Stomach (tissue), 9 donors: Measurements from ENCODE around the gene FNDC3B. TPM values are rescaled to one million over a fixed set of nuclear protein-coding genes. Genes with fewer than 3 reads are reported as not detected.

Source experiments
- DNase-seq, 2 donors: peaks; one replicate each; pipeline versions ENCODE4 v3.0.0 to v3.0.0-alpha.2; 2013 to 2019
- H3K27ac ChIP-seq, 5 donors: fragments of 200-600 bp in 4 of 5; sonication (generic) in 4 of 5; one replicate each; pipeline ENCODE4 v1.5.1; 2013 to 2019; ENCODE audit warnings: mild to moderate bottlenecking in 1 of 5, moderate library complexity in 1 of 5
- H3K27me3 ChIP-seq, 3 donors: fragments of 200-600 bp; sonication (generic); one replicate each; pipeline ENCODE4 v1.5.1; 2017 to 2019; ENCODE audit warnings: mixed run types in 1 of 3
- H3K36me3 ChIP-seq, 4 donors: fragments of 200-600 bp; sonication (generic); 1 replicate in 3 of 4; 2 replicates in 1 of 4; pipeline ENCODE4 v1.5.1; 2016 to 2019
- H3K4me1 ChIP-seq, 4 donors: fragments of 200-600 bp; sonication (generic); one replicate each; pipeline ENCODE4 v1.5.1; 2016 to 2019
- H3K4me3 ChIP-seq, 4 donors: fragments of 200-600 bp; sonication (generic) in 3 of 4; one replicate each; pipeline ENCODE4 v1.5.1; 2016 to 2019; ENCODE audit warnings: mild to moderate bottlenecking in 1 of 4
- H3K9me3 ChIP-seq, 4 donors: fragments of 200-600 bp; sonication (generic); one replicate each; pipeline ENCODE4 v1.5.1; 2016 to 2019
- EP300 ChIP-seq: sonication (generic); formaldehyde crosslinking; IDR thresholded peaks from one replicate; pipeline ENCODE4 v1.6.1; 2017; ENCODE audit warnings: antibody characterized with exemption
- POLR2A ChIP-seq, 4 donors: fragments of 450-650 bp; IDR thresholded peaks; one replicate each; pipeline ENCODE4 v1.6.1; 2016; ENCODE audit warnings: antibody characterized with exemption in 4 of 4, control low read depth in 2 of 4, mild to moderate bottlenecking in 1 of 4, moderate library complexity in 1 of 4
- POLR2AphosphoS5 ChIP-seq, 3 donors: sonication (generic); formaldehyde crosslinking; IDR thresholded peaks; one replicate each; pipeline ENCODE4 v1.6.1; 2016; ENCODE audit warnings: antibody characterized with exemption in 3 of 3
- WGBS, 5 donors: extraction: QIAGEN DNeasy Blood & Tissue Kit in 3 of 5; methylation state at CpG; one replicate each; pipeline versions ENCODE4 v1.1.5 to v1.1.7; 2013 to 2018; 5-methylcytosine and 5-hydroxymethylcytosine counted together
- intact Hi-C: fragments of 100-400 bp; cut with DNase I; formaldehyde crosslinking; loops from one replicate; pipeline ENCODE4 v1.15.1; 2023; ENCODE audit warnings: low total_unique reads
- polyA plus RNA-seq, 3 donors: library from polyadenylated mRNA; stranded (reverse); fragments of 200-250 nt; gene quantifications; one replicate each; pipeline ENCODE4 v1.2.3, GENCODE V29; 2013
- total RNA-seq, 5 donors: library from RNA; depleted of rRNA; stranded (reverse); fragments of >200 nt; gene quantifications; one replicate each; pipeline versions ENCODE4 v1.1.0 to v1.2.3, GENCODE V29; 2014 to 2016
- TF ChIP-seq, protein P1 (sequence below), 7 experiments: fragments of 450-650 bp in 4 of 7; fragments of 200-600 bp in 3 of 7; sonication (generic) in 3 of 7; IDR thresholded peaks; one replicate each; pipeline ENCODE4 v1.5.1; 2016 to 2019; ENCODE audit warnings: antibody characterized with exemption in 7 of 7, control low read depth in 2 of 7, mild to moderate bottlenecking in 1 of 7
- donor health status: healthy with polysubstance abuse.
- donor health status: Bipolar disorder and iron deficiency.
- donor health status: healthy.

The FNDC3B gene
- total and polyA plus RNA-seq, 8 donors = 6.0 to 229 (median 53.7) TPM

DNA sequence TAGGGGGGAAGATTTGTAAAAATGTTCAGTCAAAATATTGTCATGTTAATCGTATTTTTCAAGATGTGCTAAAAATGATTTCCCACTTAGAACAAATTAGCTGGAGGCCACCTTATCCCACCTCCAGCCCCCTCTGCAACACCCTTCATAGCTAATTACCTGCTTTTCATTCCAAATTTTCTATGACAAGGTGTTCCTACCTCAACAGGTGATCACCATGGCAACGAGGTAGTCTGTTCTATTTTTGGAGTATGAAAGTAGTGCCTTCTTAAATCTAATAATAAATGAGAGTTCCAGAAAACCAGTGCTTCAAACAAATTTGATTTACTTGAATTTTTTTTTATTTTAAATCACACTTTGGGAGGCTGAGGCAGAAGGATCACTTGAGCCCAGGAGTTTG, 149.8 kb downstream of the FNDC3B start:
- Histone ChIP-seq H3K27ac (no peak overlapping the region), H3K36me3 (no peaks in the 10 kb centered on the region), H3K4me3 (no peak overlapping the region), H3K4me1 (peaks cover 0 to 21% (median 6%) of the 10 kb centered on the region in 4 donors), H3K27me3 (no peaks in the 10 kb centered on the region), H3K9me3 (no peaks in the 10 kb centered on the region)
- TF ChIP-seq POLR2AphosphoS5 (IDR thresholded peaks at IDR 0.05) = no peak
- intact Hi-C loops = no loop called here
- 74 to 92% (median 84%) methylated on average over 2 of the region's 2 CpGs for WGBS, 5 donors
- DNase-seq = no peak

DNA sequence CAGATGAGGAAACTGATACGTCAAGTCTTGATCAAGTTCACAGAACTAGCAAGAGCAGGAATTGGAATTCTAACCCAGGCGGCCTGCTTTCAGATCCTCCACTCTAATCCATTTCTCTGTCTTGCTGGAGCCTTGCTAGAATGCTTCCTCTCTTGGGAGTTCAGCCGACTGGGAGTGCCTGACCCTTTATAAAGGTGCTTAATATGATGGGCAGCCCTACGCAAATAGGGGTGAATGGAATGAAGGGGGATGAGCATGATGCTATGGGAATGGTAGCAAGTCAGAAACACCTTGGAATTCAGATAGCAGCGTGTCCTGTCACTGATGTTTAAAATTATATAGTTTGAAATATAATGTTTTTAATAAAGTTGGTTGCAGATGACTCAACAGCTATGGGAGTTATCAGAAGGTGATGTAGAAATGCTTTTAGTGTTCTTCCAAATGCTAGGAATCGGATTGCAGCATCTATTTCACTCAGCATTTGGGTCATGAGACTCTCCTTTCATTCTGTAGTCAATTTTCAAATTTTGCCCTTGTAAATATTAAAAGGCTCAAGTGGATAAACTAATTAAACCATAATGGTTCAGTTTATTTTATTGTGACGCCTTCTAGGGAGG, 150.7 kb downstream of the FNDC3B start:
- Histone ChIP-seq H3K4me3 (no peak overlapping the region), H3K27ac (no peak overlapping the region), H3K9me3 (no peaks in the 10 kb centered on the region), H3K4me1 (peaks cover 0 to 28% (median 10%) of the 10 kb centered on the region in 4 donors), H3K27me3 (no peaks in the 10 kb centered on the region), H3K36me3 (no peaks in the 10 kb centered on the region)
- intact Hi-C loops = no loop called here
- DNase-seq = no peak
- TF ChIP-seq, protein P1, sequence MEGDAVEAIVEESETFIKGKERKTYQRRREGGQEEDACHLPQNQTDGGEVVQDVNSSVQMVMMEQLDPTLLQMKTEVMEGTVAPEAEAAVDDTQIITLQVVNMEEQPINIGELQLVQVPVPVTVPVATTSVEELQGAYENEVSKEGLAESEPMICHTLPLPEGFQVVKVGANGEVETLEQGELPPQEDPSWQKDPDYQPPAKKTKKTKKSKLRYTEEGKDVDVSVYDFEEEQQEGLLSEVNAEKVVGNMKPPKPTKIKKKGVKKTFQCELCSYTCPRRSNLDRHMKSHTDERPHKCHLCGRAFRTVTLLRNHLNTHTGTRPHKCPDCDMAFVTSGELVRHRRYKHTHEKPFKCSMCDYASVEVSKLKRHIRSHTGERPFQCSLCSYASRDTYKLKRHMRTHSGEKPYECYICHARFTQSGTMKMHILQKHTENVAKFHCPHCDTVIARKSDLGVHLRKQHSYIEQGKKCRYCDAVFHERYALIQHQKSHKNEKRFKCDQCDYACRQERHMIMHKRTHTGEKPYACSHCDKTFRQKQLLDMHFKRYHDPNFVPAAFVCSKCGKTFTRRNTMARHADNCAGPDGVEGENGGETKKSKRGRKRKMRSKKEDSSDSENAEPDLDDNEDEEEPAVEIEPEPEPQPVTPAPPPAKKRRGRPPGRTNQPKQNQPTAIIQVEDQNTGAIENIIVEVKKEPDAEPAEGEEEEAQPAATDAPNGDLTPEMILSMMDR (IDR thresholded peaks at IDR 0.05) = no peak
- TF ChIP-seq EP300 (no peak), POLR2AphosphoS5 (IDR thresholded peaks at IDR 0.05) (no peak), POLR2A (IDR thresholded peaks at IDR 0.05) (no peak)
- WGBS, 5 donors = 80 to 91% (median 87%) methylated on average over 7 of the region's 7 CpGs

DNA sequence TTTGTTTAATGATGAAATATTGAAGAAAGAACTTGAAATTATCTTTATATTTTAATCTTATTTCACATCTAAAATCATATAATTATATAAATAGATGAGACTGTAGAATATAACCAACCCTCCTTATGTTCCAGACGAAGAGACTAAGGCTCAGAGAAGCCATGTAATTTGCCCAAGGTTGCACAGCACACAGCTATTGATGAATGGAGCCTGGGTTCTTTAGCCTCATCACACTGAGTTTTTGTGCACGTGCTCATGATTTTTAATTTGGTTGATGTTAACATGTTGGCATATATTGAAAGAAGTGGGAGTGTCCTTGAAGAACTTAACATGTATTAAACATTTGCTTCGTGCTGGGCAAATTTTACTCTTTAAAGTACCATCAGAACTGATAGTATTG, 151.6 kb downstream of the FNDC3B start:
- Histone ChIP-seq H3K4me3 (no peak overlapping the region), H3K27ac (peak overlapping the region in 1 of 5 donors; percentile 15), H3K27me3 (no peaks in the 10 kb centered on the region), H3K4me1 (peaks cover 0 to 34% (median 13%) of the 10 kb centered on the region in 4 donors), H3K36me3 (no peaks in the 10 kb centered on the region), H3K9me3 (no peaks in the 10 kb centered on the region)
- 89 to 95% (median 93%) methylated on average over 3 of the region's 3 CpGs for WGBS, 5 donors
- no peak for DNase-seq
- TF ChIP-seq, protein P1 (IDR thresholded peaks at IDR 0.05) = no peak
- TF ChIP-seq POLR2AphosphoS5 (IDR thresholded peaks at IDR 0.05) = no peak
- TF ChIP-seq POLR2A (IDR thresholded peaks at IDR 0.05) = no peak
- TF ChIP-seq EP300 = no peak
- intact Hi-C loops = no loop called here

DNA sequence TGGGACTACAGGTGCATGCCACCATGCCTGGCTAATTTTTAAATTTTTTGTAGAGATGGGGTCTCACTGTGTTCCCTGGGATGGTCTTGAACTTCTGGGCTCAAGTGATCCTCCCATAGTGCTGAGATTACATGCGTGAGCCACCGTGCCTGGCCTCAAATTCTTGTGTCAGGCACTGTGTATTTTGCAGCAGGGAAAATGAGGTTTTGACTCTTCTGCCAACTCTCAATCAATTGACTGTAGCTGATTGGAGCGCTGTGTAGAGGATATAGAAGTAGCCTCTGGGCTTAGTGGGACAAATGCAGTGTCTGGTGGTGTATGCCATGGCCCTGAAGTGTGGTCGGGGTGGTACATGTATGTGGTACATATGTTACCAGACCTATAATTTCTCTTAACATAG, 152.3 kb downstream of the FNDC3B start:
- Histone ChIP-seq H3K27me3 (no peaks in the 10 kb centered on the region), H3K4me3 (no peak overlapping the region), H3K36me3 (no peaks in the 10 kb centered on the region), H3K27ac (no peak overlapping the region), H3K4me1 (peaks cover 0 to 34% (median 13%) of the 10 kb centered on the region in 4 donors), H3K9me3 (no peaks in the 10 kb centered on the region)
- intact Hi-C loops = no loop called here
- DNase-seq = no peak
- 88 to 95% (median 92%) methylated on average over 4 of the region's 4 CpGs for WGBS, 5 donors
- TF ChIP-seq, protein P1 (IDR thresholded peaks at IDR 0.05) = no peak
- TF ChIP-seq EP300 (no peak), POLR2AphosphoS5 (IDR thresholded peaks at IDR 0.05) (no peak), POLR2A (IDR thresholded peaks at IDR 0.05) (no peak)

DNA sequence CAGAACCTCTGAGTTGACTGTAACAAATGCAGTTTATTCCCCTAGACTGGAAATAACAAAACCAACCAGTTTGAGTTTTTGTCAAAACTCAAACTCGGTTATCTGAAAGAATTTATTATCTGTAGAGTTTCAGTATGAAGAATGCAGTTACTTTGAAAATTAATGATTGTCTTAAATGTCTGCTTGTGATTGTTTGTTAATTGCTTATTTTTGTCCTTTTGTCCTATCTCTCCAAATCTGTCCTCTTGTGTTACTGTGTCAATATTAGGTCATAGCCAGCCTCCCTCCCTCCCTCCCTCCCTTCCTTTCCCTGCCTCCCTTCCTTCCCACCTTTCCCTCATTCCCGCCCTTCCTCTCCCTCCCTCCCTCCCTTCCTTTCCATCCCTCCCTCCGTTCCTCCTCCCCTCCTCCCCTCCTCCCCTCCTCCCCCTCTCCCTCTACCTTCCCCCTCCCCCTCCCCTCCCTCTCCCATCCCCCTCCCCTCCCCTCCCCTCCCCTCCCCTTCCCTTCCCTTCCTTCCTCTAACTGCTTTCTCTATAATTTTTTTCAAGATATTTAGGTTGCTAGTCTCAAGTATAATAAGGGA, 153.5 kb downstream of the FNDC3B start:
- H3K27ac ChIP-seq = no peak overlapping the region
- intact Hi-C loops = no loop called here
- H3K9me3 ChIP-seq = no peaks in the 10 kb centered on the region
- peaks cover 0 to 34% (median 13%) of the 10 kb centered on the region in 4 donors for H3K4me1 ChIP-seq
- H3K36me3 ChIP-seq = no peaks in the 10 kb centered on the region
- WGBS, 5 donors = 53 to 72% (median 59%) methylated on average over 2 to 3 of the region's 3 CpGs
- TF ChIP-seq POLR2A (IDR thresholded peaks at IDR 0.05) (no peak), POLR2AphosphoS5 (IDR thresholded peaks at IDR 0.05) (no peak), EP300 (no peak)
- TF ChIP-seq, protein P1 (IDR thresholded peaks at IDR 0.05) = no peak
- H3K27me3 ChIP-seq = no peaks in the 10 kb centered on the region
- H3K4me3 ChIP-seq = no peak overlapping the region
- DNase-seq = no peak
